Smooth muscle cell (in vitro differentiated cells): Measurements from ENCODE around the gene DCAF12. TPM values are rescaled to one million over a fixed set of nuclear protein-coding genes. Genes with fewer than 3 reads are reported as not detected.

ENCODE experiments used
- DNase-seq: peaks from one replicate; lab custom pipeline; 2025; ENCODE audit not compliant: unreplicated experiment; lab: John Stamatoyannopoulos, UW
- H2AFZ ChIP-seq: fragments of 200-600 bp; sonication (generic); 2 replicates; pipeline ENCODE4 v1.6.0; 2016; ENCODE audit warnings: antibody characterized with exemption, low read depth, mild to moderate bottlenecking
- H3F3A ChIP-seq: fragments of 200-600 bp; sonication (generic); 2 replicates; pipeline ENCODE4 v1.6.0; 2017; ENCODE audit warnings: antibody characterized with exemption, low read depth
- H3K27ac ChIP-seq: fragments of 200-600 bp; sonication (generic); 2 replicates; pipeline ENCODE4 v1.5.1; 2016; ENCODE audit warnings: low read depth, mild to moderate bottlenecking
- H3K27me3 ChIP-seq: fragments of 200-600 bp; sonication (generic); 2 replicates; pipeline ENCODE4 v1.6.1; 2016; ENCODE audit warnings: low read depth, mild to moderate bottlenecking
- H3K36me3 ChIP-seq: fragments of 200-600 bp; sonication (generic); 2 replicates; pipeline ENCODE4 v1.5.1; 2016; ENCODE audit warnings: low read depth
- H3K4me1 ChIP-seq: fragments of 200-600 bp; sonication (generic); 2 replicates; pipeline ENCODE4 v1.5.1; 2016; ENCODE audit warnings: low read depth
- H3K4me2 ChIP-seq: fragments of 200-600 bp; sonication (generic); 2 replicates; pipeline ENCODE4 v1.6.0; 2016; ENCODE audit warnings: mild to moderate bottlenecking
- H3K4me3 ChIP-seq: fragments of 200-600 bp; sonication (generic); 2 replicates; pipeline ENCODE4 v1.5.1; 2016; ENCODE audit warnings: mild to moderate bottlenecking
- H3K79me2 ChIP-seq: fragments of 200-600 bp; sonication (generic); 2 replicates; pipeline ENCODE4 v1.6.0; 2016; ENCODE audit warnings: low read depth, mild to moderate bottlenecking
- H3K9ac ChIP-seq: fragments of 200-600 bp; sonication (generic); 2 replicates; pipeline ENCODE4 v1.6.0; 2016; ENCODE audit warnings: low read depth
- H3K9me3 ChIP-seq: fragments of 200-600 bp; sonication (generic); replicated peaks from 2 replicates; pipeline ENCODE4 v1.5.1; 2016; ENCODE audit warnings: low read depth
- H4K20me1 ChIP-seq: fragments of 200-600 bp; sonication (generic); 2 replicates; pipeline ENCODE4 v1.6.0; 2016; ENCODE audit warnings: low read depth
- WGBS: methylation state at CpG from one replicate; pipeline ENCODE4 v1.1.7; 2016; ENCODE audit warnings: low lambda C conversion rate; 5-methylcytosine and 5-hydroxymethylcytosine counted together
- polyA plus RNA-seq: library from polyadenylated mRNA; unstranded; fragments of >200 nt; fragmentation: Nextera tagmentation; extraction: Ambion mirVana; gene quantifications from 2 replicates; pipeline ENCODE4 v1.2.1, GENCODE V29; 2016
- total RNA-seq: library from RNA; depleted of rRNA; stranded (reverse); fragments of >200 nt; gene quantifications from 2 replicates; pipeline ENCODE4 v1.2.3, GENCODE V29; 2014
- TF ChIP-seq, protein P1 (sequence below): fragments of 200-600 bp; sonication (generic); IDR thresholded peaks from 2 replicates; pipeline ENCODE4 v1.5.1; 2017; ENCODE audit warnings: borderline replicate concordance, mild to moderate bottlenecking, antibody characterized with exemption; ENCODE audit not compliant: insufficient read depth, poor library complexity, severe bottlenecking

Gene DCAF12
- total RNA-seq (23.4 and 26.5 TPM in 2 replicates), polyA plus RNA-seq (16.1 and 20.3 TPM in 2 replicates)

DNA sequence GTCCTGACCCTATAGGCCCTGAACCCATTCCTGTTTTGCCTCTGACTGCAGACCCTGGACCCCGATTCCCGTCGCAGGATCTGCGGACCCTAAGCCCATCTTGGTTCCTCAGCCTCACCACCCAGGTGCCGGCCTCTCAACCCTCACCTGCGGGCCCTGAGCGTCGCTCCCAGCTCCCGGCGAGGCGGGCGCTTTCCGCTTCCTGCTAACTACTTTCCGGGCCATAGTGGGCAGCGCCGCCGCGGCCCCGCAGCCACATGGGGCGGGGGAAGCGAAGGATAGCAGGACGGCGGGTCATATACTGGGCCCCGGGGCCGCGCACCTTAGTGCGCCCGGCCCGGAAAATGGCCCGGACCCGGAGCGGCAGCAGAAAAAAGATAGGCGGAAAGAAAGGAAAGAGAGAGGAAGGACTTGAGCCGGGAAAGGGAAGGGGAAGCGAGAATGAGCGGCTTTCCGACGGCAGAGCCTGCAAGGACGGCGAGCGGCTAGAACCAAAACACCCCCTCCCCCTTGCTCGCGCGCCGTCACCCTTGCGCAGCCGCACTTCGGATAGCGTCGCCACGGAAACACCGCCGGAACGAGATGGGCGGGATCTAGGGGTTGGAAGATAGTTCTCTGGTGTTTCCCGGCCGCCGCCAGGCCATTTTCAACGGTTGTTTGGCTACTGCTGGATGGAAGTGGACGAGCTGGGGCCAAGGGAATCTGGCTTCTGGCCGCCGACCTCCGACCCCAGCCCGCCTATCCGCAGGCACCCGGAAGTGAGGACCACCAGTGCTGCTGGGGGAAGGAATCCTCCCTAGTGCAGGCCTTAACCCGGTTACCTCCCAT lies at the start of gene DCAF12:
Gene DCAF12, minus strand, starts transcription at position 492 of the 828 bp plus-strand sequence. Its CDS starts 267 bp downstream, at position 225.
- H2AFZ ChIP-seq, result peak within 1 kb of the TSS; percentile 85
- TF ChIP-seq, protein P1, sequence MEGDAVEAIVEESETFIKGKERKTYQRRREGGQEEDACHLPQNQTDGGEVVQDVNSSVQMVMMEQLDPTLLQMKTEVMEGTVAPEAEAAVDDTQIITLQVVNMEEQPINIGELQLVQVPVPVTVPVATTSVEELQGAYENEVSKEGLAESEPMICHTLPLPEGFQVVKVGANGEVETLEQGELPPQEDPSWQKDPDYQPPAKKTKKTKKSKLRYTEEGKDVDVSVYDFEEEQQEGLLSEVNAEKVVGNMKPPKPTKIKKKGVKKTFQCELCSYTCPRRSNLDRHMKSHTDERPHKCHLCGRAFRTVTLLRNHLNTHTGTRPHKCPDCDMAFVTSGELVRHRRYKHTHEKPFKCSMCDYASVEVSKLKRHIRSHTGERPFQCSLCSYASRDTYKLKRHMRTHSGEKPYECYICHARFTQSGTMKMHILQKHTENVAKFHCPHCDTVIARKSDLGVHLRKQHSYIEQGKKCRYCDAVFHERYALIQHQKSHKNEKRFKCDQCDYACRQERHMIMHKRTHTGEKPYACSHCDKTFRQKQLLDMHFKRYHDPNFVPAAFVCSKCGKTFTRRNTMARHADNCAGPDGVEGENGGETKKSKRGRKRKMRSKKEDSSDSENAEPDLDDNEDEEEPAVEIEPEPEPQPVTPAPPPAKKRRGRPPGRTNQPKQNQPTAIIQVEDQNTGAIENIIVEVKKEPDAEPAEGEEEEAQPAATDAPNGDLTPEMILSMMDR, result no peak
- peaks cover 4% of the 10 kb centered on the region for H3F3A ChIP-seq
- H3K27me3 ChIP-seq, result no peaks in the 10 kb centered on the region
- peak within 1 kb of the TSS; percentile 88 for H3K4me2 ChIP-seq
- no peaks in the 10 kb centered on the region for H3K9me3 ChIP-seq
- H3K4me3 ChIP-seq, result peak within 1 kb of the TSS; percentile 85
- H4K20me1 ChIP-seq, result peaks cover 26% of the 10 kb centered on the region
- peaks cover 11% of the 10 kb centered on the region for H3K36me3 ChIP-seq
- DNase-seq, result peak; percentile 82
- peak within 1 kb of the TSS; percentile 82 for H3K9ac ChIP-seq
- peaks cover 18% of the 10 kb centered on the region for H3K4me1 ChIP-seq
- peaks cover 47% of the 10 kb centered on the region for H3K79me2 ChIP-seq
- WGBS, result under 1% methylated on average over 67 of the region's 67 CpGs
- H3K27ac ChIP-seq, result peak within 1 kb of the TSS; percentile 87

DNA sequence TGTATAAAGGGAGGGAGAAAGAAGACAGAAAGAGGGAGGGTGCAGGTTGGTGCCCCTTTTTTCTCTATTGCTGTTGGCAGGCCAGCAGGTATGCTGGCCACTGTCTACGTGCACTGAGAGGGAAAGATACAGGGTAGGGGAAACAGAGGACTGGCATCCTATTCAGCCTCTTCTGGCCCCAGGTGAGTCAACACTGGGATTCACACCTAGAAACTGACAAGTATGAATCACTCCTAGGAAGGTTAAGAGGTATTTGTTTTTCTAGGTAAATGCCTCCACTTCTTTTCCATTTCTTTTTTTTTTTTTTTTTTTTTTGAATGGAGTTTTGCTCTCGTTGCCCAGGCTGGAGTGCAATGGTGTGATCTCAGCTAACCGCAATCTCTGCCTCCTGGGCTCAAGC lies 49.6 kb upstream of the DCAF12 start:
- TF ChIP-seq, protein P1, result no peak
- Histone ChIP-seq H4K20me1 (peaks cover 14% of the 10 kb centered on the region), H3K9ac (no peak overlapping the region), H2AFZ (no peak overlapping the region), H3K9me3 (no peaks in the 10 kb centered on the region), H3K27ac (no peak overlapping the region), H3K4me2 (no peak overlapping the region), H3F3A (peaks cover 8% of the 10 kb centered on the region), H3K36me3 (no peaks in the 10 kb centered on the region), H3K4me3 (no peak overlapping the region), H3K4me1 (peaks cover 17% of the 10 kb centered on the region), H3K79me2 (peaks cover 28% of the 10 kb centered on the region), H3K27me3 (no peaks in the 10 kb centered on the region)
- 63% methylated on average over 3 of the region's 3 CpGs for WGBS
- no peak for DNase-seq

DNA sequence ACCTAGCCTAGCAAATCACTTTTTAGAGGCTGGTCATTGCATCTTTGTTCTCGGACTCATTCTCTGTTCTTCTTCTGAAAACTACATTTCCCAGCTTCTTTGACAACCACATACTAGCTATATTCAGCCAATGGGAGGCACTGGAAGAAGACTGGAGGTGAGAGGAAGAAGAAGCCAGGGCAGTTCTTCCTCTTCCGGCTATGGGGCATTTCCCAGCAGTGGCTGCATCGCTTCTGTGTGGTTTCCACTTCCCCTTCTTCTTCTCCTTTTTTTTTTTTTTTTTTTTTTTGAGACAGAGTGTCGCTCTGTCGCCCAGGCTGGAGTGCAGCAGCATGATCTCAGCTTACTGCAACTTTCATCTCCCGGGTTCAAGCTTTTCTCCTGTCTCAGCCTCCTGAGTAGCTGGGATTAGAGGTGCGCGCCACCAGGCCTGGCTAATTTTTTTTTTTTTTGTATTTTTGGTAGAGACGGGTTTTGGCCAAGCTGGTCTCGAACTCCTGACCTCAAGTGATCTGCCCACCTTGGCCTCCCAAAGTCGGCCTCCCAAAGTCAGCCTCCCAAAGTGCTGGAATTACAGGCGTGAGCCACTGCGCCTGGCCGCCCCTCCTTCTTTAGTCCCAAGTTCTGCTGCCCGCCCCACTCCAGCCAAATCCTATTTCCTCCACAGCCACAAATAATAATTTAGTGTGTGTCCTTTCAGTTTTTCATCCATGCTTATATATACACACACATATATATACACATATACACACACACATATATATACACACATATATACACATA lies 45.4 kb upstream of the DCAF12 start:
- Histone ChIP-seq H3K4me1 (no peaks in the 10 kb centered on the region), H3K4me2 (no peak overlapping the region), H2AFZ (no peak overlapping the region), H3K27me3 (no peaks in the 10 kb centered on the region), H3K9ac (no peak overlapping the region), H3K36me3 (no peaks in the 10 kb centered on the region), H4K20me1 (no peaks in the 10 kb centered on the region), H3F3A (no peaks in the 10 kb centered on the region), H3K27ac (no peak overlapping the region), H3K79me2 (no peaks in the 10 kb centered on the region), H3K4me3 (no peak overlapping the region), H3K9me3 (no peaks in the 10 kb centered on the region)
- 95% methylated on average over 13 of the region's 15 CpGs for WGBS
- TF ChIP-seq, protein P1, result no peak
- DNase-seq, result no peak
